ENCODE measurements around the gene FNBP1L.

The FNBP1L gene

GRCh38 chr1:93501399-93501798 lies 53.5 kb downstream of the FNBP1L start:
- TF ChIP-seq, protein P1, sequence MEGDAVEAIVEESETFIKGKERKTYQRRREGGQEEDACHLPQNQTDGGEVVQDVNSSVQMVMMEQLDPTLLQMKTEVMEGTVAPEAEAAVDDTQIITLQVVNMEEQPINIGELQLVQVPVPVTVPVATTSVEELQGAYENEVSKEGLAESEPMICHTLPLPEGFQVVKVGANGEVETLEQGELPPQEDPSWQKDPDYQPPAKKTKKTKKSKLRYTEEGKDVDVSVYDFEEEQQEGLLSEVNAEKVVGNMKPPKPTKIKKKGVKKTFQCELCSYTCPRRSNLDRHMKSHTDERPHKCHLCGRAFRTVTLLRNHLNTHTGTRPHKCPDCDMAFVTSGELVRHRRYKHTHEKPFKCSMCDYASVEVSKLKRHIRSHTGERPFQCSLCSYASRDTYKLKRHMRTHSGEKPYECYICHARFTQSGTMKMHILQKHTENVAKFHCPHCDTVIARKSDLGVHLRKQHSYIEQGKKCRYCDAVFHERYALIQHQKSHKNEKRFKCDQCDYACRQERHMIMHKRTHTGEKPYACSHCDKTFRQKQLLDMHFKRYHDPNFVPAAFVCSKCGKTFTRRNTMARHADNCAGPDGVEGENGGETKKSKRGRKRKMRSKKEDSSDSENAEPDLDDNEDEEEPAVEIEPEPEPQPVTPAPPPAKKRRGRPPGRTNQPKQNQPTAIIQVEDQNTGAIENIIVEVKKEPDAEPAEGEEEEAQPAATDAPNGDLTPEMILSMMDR (conservative IDR thresholded peaks at IDR 0.05): no peak
- TF ChIP-seq ZFX (IDR thresholded peaks at IDR 0.05): no peak
- peak overlapping the region; percentile 51; the same call in 1 of the 2 replicates for H3K27ac ChIP-seq

DNA sequence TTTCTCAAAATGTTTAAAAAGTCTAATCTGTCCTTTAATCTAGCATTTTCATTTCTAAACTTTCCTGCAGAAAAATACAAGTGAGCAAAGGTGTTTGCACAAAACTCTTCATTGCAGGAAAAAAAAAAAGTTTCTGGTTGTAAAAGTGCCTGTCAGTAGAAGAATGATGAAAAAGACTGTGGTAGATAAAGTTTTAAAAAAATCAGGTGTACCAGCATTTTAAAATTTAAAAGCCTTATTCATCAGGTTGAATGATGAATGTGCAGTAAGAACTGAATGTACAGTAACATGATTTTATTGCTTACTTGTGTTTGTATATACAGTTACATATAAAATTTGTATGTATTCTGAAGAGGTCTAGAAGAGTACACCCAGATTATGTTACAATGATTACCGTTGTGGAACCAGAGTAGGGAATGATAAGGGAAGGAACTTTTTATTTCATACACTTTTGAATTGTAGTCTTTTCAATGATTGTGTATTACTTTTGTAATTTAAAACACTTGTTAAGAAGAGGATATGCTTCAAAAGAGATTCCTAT lies 54.0 kb downstream of the FNBP1L start:
- no peak for TF ChIP-seq ZFX (IDR thresholded peaks at IDR 0.05)
- TF ChIP-seq, protein P1 (conservative IDR thresholded peaks at IDR 0.05): no peak
- H3K27ac ChIP-seq: no peak overlapping the region; the same call in 1 of the 2 replicates

GRCh38 chr1:93502571-93502970 lies 54.7 kb downstream of the FNBP1L start:
- H3K27ac ChIP-seq: no peak overlapping the region
- no peak for TF ChIP-seq ZFX (IDR thresholded peaks at IDR 0.05)
- TF ChIP-seq, protein P1 (conservative IDR thresholded peaks at IDR 0.05): no peak

- TF ChIP-seq, protein P1 (conservative IDR thresholded peaks at IDR 0.05): no peak
- no peak for TF ChIP-seq ZFX (IDR thresholded peaks at IDR 0.05)
- H3K27ac ChIP-seq: no peak overlapping the region
Measured at GRCh38 chr1:93503163-93503562, 55.2 kb downstream of the FNBP1L start.

DNA sequence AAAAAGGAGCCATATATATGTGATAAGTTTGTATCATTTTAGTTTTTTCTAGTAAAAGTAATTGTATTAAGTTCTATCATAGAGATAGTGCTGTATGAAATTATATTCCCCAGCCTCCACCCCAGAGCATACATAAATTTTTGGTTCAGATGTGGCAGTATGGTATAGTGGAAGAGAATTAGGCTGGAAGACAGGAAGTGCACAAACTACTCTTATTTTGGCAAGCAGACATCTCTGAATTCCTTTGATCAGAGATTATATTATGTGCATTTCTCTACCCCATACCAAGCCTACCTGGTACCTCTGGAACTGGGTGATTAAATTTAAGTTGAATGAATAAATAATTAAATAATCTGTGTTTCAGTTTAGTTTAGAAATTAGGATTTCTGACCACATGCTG lies 55.9 kb downstream of the FNBP1L start:
- TF ChIP-seq, protein P1 (conservative IDR thresholded peaks at IDR 0.05): no peak
- no peak for TF ChIP-seq ZFX (IDR thresholded peaks at IDR 0.05)
- H3K27ac ChIP-seq: no peak overlapping the region

DNA sequence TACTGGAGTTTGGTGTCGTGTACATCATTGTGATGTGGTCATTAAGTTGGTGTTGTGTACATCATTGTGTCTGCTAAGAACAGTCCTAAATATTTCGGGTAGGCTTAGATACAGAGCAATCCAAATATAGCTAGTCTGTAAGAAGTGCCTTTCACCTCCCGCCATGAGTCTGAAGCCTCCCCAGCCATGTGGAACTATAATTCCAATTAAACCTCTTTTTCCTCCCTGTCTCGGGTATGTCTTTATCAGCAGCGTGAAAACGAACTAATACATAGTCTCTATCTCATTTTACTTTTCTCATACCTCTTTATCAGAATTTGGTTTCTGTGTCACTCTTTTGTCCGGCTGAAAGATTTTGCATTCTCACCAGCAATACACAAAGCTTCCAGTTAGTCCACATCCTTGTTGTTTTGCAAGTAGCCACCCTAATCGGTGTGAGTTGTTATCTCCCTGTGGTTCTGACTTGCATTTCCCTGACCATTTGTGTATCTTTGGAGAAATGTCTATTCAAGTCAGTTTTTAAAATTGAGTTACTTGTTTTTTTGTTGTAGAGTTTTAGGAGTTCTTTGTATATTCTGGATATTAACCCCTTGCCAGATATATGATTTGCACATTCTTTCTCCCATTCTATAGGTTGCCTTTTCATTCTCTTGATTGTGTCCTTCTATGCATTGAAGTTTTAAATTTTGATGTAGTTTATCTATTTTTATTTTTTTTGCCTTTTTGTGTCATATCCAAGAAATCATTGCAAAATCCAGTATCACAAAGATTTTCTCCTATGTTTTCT lies 56.5 kb downstream of the FNBP1L start:
- TF ChIP-seq, protein P1 (conservative IDR thresholded peaks at IDR 0.05): no peak
- H3K27ac ChIP-seq: peak overlapping the region; percentile 18; the same call in 1 of the 2 replicates

DNA sequence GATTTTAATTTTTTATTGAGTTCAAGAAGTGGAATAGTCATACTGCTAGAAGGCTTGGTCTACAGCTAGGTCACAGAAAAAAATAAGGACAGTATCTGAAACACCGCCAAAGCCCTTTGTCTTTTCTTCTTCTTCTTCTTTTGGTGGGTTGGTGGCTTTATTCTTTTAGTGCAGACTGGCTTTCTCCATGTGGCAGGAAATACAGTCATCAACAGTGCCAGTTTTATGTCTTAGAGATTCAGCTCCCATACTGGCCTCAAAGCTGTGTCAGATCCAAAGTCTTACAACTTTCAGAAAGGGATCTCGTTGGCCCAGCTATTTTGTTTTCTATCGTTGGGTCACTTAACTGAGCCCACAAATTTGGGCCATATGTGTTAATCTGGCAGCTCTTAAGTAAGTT lies 58.2 kb downstream of the FNBP1L start:
- TF ChIP-seq, protein P1 (conservative IDR thresholded peaks at IDR 0.05): no peak
- TF ChIP-seq ZFX (IDR thresholded peaks at IDR 0.05): no peak
- no peak overlapping the region for H3K27ac ChIP-seq

Data from C4-2B (cell line).